ENCODE data around the gene STX1A. TPM values are rescaled to one million over a fixed set of nuclear protein-coding genes. Genes with fewer than 3 reads are reported as not detected.
A peak's percentile ranks its signal among the peaks of the same experiment; 100 is the strongest.

STX1A gene
- total and polyA plus RNA-seq, 2 of the 4 experiments (the other 2 are of a cell fraction) = 9.3 to 22.0 TPM

DNA sequence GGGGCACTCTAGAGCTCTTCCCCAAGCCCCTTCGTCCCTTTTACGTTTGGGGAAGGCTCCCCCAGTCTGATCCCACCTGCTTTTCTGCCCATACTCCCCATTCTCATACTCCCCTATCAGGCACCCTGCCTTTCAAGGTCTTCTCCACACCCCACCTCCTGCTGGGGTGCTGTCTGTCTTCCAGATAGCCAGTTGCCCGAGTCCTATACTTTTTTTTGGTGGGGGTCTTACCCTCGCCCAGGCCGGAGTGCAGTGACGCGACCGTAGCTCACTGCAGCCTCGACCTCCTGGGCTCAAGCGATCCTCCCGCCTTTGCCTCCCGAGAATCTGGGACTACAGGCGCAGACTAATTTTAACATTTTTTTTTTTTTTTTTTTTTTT is 19.9 kb upstream of the STX1A start:
- Histone ChIP-seq H2BK20ac (ENCODE audit: low read depth, low read length) (no peak overlapping the region), H4K91ac (ENCODE audit: insufficient read depth, low read depth, low read length) (0 out of 2 replicates have a peak overlapping the region, but pooled peaks have one; percentile 55), H3K9me3 (ENCODE audit: control insufficient read depth, insufficient read depth, low read length) (no peaks in the 10 kb centered on the region), H3K9ac (ENCODE audit: low read depth, low read length) (peak overlapping the region; percentile 79), H3K56ac (ENCODE audit: extremely low read depth, insufficient read depth, low read length) (no peak overlapping the region), H3K4me3 (ENCODE audit: insufficient read depth, low read depth, low read length) (peak overlapping the region; percentile 99), H3K4ac (ENCODE audit: low read depth, low read length) (peak overlapping the region; percentile 73; the same call in 1 of the 2 replicates), H3K36me3 (ENCODE audit: control insufficient read depth, insufficient read depth, low read length) (0 out of 2 replicates have a peak, but pooled peaks cover 6% of the 10 kb centered on the region), H4K8ac (ENCODE audit: low read depth in 2 of 2, low read length in 2 of 2) (peak overlapping the region; percentile 54 to 84), H4K5ac (ENCODE audit: low read depth, low read length) (peak overlapping the region; percentile 97), H2BK15ac (ENCODE audit: low read depth, low read length) (no peak overlapping the region), H2AFZ (replicated peaks; ENCODE audit: low read length, poor library complexity) (peak overlapping the region; percentile 98), H3K4me1 (ENCODE audit: control insufficient read depth, insufficient read depth, low read length) (peaks cover 7% of the 10 kb centered on the region), H4K20me1 (ENCODE audit: insufficient read depth, low read length) (peaks cover 3% of the 10 kb centered on the region; the same call in 1 of the 2 replicates), H3K79me1 (ENCODE audit: low read depth in 1 of 2, low read length in 2 of 2) (peaks cover 5 to 27% of the 10 kb centered on the region in 2 experiments; a peak in 3 of 4 replicates), H2BK5ac (ENCODE audit: low read depth, low read length, poor library complexity, severe bottlenecking) (no peak overlapping the region), H2AK5ac (ENCODE audit: low read depth, low read length) (peak overlapping the region; percentile 83), H3K27ac (ENCODE audit: insufficient read depth, low read length) (no peak overlapping the region; the same call in 1 of the 2 replicates), H3K4me2 (ENCODE audit: low read depth, low read length) (peak overlapping the region; percentile 93), H3K23ac (ENCODE audit: low read depth, low read length) (peak overlapping the region; percentile 38), H3K27me3 (ENCODE audit: control insufficient read depth, insufficient read depth, low read length) (no peaks in the 10 kb centered on the region), H3K18ac (ENCODE audit: low read depth, low read length) (no peak overlapping the region), H2AK9ac (replicated peaks; ENCODE audit: low read depth, low read length, poor library complexity) (peak overlapping the region; percentile 83), H3K9me1 (ENCODE audit: insufficient read depth, low read length) (peaks cover 8% of the 10 kb centered on the region), H3K14ac (replicated peaks; ENCODE audit: low read depth, low read length) (peak overlapping the region; percentile 48), H2BK120ac (ENCODE audit: low read depth, low read length) (no peak overlapping the region)
- POLR2A ChIA-PET (ENCODE audit: unreplicated experiment) = no interaction called here
- TF ChIP-seq BHLHE40 (IDR thresholded peaks at IDR 0.05; ENCODE audit: low read depth, low read length) (no peak), ELK1 (IDR thresholded peaks at IDR 0.05; ENCODE audit: borderline replicate concordance, low read depth, low read length) (no peak), FOS (IDR thresholded peaks at IDR 0.05; ENCODE audit: low read depth, low read length) (no peak), MAFK (IDR thresholded peaks at IDR 0.05; ENCODE audit: low read depth, low read length) (no peak), RFX5 (IDR thresholded peaks at IDR 0.05; ENCODE audit: low read depth, low read length) (no peak), SMC3 (IDR thresholded peaks at IDR 0.05; ENCODE audit: low read depth, low read length) (no peak), POLR2A (IDR thresholded peaks at IDR 0.05; ENCODE audit: low read depth, low read length) (no peak), CEBPB (IDR thresholded peaks at IDR 0.05; ENCODE audit: low read depth, low read length) (no peak), RAD21 (IDR thresholded peaks at IDR 0.05; ENCODE audit: low read length) (no peak), RCOR1 (IDR thresholded peaks at IDR 0.05; ENCODE audit: insufficient replicate concordance, low read length) (no peak), NFE2L2 (IDR thresholded peaks at IDR 0.05; ENCODE audit: low read depth, low read length) (no peak), MXI1 (IDR thresholded peaks at IDR 0.05; ENCODE audit: borderline replicate concordance, low read depth, low read length) (no peak), MAZ (IDR thresholded peaks at IDR 0.05; ENCODE audit: borderline replicate concordance, low read depth, low read length) (no peak), CHD1 (IDR thresholded peaks at IDR 0.05; ENCODE audit: low read depth, low read length) (no peak)
- TF ChIP-seq, protein P1, sequence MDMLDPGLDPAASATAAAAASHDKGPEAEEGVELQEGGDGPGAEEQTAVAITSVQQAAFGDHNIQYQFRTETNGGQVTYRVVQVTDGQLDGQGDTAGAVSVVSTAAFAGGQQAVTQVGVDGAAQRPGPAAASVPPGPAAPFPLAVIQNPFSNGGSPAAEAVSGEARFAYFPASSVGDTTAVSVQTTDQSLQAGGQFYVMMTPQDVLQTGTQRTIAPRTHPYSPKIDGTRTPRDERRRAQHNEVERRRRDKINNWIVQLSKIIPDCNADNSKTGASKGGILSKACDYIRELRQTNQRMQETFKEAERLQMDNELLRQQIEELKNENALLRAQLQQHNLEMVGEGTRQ (IDR thresholded peaks at IDR 0.05; ENCODE audit: low read depth, low read length) = no peak
- TF ChIP-seq, protein P2, sequence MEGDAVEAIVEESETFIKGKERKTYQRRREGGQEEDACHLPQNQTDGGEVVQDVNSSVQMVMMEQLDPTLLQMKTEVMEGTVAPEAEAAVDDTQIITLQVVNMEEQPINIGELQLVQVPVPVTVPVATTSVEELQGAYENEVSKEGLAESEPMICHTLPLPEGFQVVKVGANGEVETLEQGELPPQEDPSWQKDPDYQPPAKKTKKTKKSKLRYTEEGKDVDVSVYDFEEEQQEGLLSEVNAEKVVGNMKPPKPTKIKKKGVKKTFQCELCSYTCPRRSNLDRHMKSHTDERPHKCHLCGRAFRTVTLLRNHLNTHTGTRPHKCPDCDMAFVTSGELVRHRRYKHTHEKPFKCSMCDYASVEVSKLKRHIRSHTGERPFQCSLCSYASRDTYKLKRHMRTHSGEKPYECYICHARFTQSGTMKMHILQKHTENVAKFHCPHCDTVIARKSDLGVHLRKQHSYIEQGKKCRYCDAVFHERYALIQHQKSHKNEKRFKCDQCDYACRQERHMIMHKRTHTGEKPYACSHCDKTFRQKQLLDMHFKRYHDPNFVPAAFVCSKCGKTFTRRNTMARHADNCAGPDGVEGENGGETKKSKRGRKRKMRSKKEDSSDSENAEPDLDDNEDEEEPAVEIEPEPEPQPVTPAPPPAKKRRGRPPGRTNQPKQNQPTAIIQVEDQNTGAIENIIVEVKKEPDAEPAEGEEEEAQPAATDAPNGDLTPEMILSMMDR (conservative IDR thresholded peaks at IDR 0.05; ENCODE audit: low read depth, low read length) = no peak
- WGBS, 2 experiments (ENCODE audit: extremely low coverage in 2 of 2, insufficient read length in 1 of 2) = 46% methylated on average over 5 of the region's 13 CpGs; no CpG with 5 or more reads in 1 of the 2 experiments
- in situ Hi-C loops (cut with MboI; ENCODE audit: low sequenced_read_pairs) (no loop called here), intact Hi-C loops (cut with micrococcal nuclease) (loop anchor here (5.0 kb wide), 1 partner anchor 113 kb away; no protein-coding TSS in a partner anchor), dilution Hi-C loops (cut with HindIII; ENCODE audit: low sequenced_read_pairs, unreplicated experiment) (no loop called here)
- DNase-seq = no peak
- ATAC-seq (ENCODE audit: low read depth) = no peak
- BruUV-seq (replicated peaks) = no TSS peak
- CTCF ChIA-PET = no interaction called here
